Fibroblast of the aortic adventitia (primary cell): ENCODE data around the gene LAMA2. TPM values are rescaled to one million over a fixed set of nuclear protein-coding genes. Genes with fewer than 3 reads are reported as not detected.

Experiments used
- DNase-seq: peaks from one replicate; pipeline ENCODE4 v3.0.0-alpha.2; 2010; ENCODE audit warnings: low read depth
- H3K4me3 ChIP-seq: 2 replicates; pipeline ENCODE4 v1.5.1; 2011; ENCODE audit warnings: low read depth, mild to moderate bottlenecking, control low read depth, low read length, moderate library complexity
- CTCF ChIP-seq: IDR thresholded peaks from 2 replicates; pipeline ENCODE4 v1.5.1; 2011; ENCODE audit warnings: mild to moderate bottlenecking, low read length, control low read depth, inconsistent platforms; ENCODE audit not compliant: insufficient read depth
- total RNA-seq: library from RNA; depleted of rRNA; stranded (reverse); fragments of >200 nt; gene quantifications from 2 replicates; pipeline ENCODE4 v1.2.3, GENCODE V29; 2012; ENCODE audit warnings: low replicate concordance

LAMA2 gene
- total RNA-seq, 1 donor: 99.1 TPM

DNA sequence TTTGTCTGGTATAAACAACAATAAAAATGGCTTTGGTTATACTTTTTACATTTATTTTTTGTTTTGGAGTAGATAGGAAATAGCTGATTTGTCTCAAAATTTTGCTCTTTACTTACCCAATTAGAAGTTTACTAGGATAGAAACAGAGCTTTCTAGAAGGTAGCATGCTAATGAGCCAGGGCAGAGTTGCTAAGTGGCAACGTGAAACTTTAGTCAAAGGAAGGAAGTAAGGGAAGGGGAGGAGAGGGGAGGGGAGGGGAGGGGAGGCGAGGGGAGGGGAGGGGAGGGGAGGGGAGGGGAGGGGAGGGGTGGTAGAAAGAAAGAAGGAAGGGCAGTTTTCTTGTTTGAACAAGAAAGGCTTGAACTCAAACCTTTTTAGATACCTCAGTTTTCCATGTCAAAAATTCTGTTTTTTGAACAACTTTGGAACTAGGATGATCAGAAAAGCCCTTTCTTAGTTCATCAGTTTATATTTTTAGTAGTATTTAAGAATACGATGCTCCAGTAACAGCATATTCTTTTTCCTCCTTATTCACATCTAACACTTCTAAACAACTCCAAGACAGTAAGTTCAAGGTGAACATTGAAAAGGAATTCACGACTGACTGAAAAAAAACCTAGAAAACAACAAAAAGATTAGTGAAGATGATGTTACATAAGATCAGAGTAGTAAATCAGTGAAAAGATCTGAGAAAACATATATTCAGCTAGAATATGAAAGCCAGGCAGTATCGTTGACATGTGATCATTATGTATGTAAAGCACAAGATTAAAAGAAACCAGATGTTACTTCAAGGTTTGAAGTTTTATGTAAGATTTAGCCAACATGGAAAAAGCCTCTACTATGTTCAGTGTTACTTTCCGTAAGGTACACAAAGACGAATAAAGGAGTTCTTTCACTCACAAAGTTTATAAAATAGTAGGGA lies 563.6 kb downstream of the LAMA2 start:
- DNase-seq: no peak
- no peak for TF ChIP-seq CTCF
- no peak overlapping the region for H3K4me3 ChIP-seq

GRCh38 chr6:129447198-129447565 lies 564.2 kb downstream of the LAMA2 start:
- DNase-seq: no peak
- TF ChIP-seq CTCF: no peak
- no peak overlapping the region for H3K4me3 ChIP-seq

GRCh38 chr6:129448965-129449364 lies 566.0 kb downstream of the LAMA2 start:
- no peak for DNase-seq
- TF ChIP-seq CTCF: no peak
- H3K4me3 ChIP-seq: no peak overlapping the region

DNA sequence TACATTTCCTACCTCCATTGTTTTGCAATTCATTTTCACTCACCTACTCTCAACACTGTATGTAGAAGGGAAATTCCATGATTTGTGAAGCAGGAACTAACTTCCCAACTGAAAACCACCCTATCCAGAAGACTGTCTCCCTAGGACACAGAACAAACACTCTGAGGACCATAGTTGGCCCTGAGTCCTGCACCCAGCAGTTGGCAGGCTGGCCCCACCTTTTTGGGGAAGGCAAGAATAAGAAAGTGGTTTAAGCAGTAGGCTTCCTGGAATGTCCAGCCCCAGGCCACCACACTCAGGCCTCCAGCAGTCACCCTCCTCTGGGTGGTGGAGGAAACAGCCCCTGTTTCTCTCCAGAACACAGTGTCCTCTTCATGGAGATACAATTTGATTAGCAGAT lies 568.2 kb downstream of the LAMA2 start:
- no peak overlapping the region for H3K4me3 ChIP-seq
- DNase-seq: no peak
- TF ChIP-seq CTCF: no peak

DNA sequence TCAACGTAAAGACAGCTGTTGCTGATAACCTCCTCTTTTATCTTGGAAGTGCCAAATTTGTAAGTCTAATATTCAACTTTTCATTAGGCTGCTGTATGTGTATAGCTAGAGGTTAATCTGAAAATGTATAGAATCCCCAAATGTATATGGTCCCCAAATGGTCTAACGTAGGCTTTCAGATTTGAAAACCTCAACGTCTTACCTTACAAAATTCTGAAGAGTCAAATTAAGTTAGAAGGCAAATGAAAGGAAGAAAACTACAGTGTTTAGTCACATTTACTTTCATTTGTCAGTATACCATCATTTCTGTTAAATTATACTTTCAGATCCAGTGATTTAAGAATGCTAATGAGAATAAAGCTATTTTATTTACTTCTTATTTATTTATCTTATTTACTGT lies 570.1 kb downstream of the LAMA2 start:
- DNase-seq: no peak
- no peak for TF ChIP-seq CTCF
- no peak overlapping the region for H3K4me3 ChIP-seq

DNA sequence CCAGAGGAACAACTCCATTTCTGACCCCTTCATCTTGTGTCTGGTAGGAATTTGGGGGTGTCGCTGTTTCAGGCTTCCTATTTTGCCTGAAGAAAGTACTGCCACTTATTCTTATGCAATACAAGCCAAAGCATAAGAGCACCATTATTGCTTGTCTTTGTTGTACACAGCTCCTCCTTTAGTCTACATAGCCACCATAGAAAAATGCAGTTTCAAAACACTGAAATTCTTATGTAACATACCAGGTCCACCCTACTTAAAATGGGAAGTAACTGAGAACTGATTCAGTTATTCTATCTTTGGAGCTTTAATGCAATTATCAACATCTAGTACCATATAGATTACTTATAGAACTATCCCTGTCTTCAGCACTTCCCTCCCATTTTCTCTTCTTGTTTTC lies 571.5 kb downstream of the LAMA2 start:
- DNase-seq: no peak
- TF ChIP-seq CTCF: no peak

More for the DNA sequence above, 571.5 kb downstream of the LAMA2 start:
- no peak overlapping the region for H3K4me3 ChIP-seq
